ENCODE results near the gene NADK. TPM values are rescaled to one million over a fixed set of nuclear protein-coding genes. Genes with fewer than 3 reads are reported as not detected.

NADK gene
- 45.5 TPM for polyA plus RNA-seq (2013, experiment 1 of 2)
- 43.7 TPM for polyA plus RNA-seq (2013, experiment 2 of 2)

- H3K9ac ChIP-seq (ENCODE audit: low read depth, low read length, poor library complexity): peak within 1 kb of the TSS; percentile 93
- H3K4me3 ChIP-seq (ENCODE audit: low read length in 2 of 2): peak within 1 kb of the TSS; percentile 96 to 98
- peak within 1 kb of the TSS; percentile 96 for H3K18ac ChIP-seq (ENCODE audit: low read length)
- H3K27ac ChIP-seq (replicated peaks; ENCODE audit: low read length): no peak within 1 kb of the TSS
- H3K9me3 ChIP-seq (replicated peaks in 1 of 2; ENCODE audit: control insufficient read depth in 2 of 2, insufficient read depth in 1 of 2, low read depth in 1 of 2, low read length in 2 of 2): no peaks in the 10 kb centered on the region
- peaks cover 0 to 3% of the 10 kb centered on the region in 2 donors for H3K36me3 ChIP-seq (replicated peaks in 1 of 2; ENCODE audit: control insufficient read depth in 2 of 2, insufficient read depth in 2 of 2, low read length in 2 of 2)
- DNase-seq (ENCODE audit: low spot score): peak; percentile 63
- H3K4me1 ChIP-seq (ENCODE audit: control insufficient read depth in 2 of 2, insufficient read depth in 1 of 2, low read depth in 1 of 2, low read length in 2 of 2): peaks cover 23% of the 10 kb centered on the region in 2 donors
- H3K27me3 ChIP-seq (ENCODE audit: control insufficient read depth in 3 of 3, insufficient read depth in 3 of 3, low read depth in 1 of 3, low read length in 3 of 3): peaks cover 0 to 10% (median 0%) of the 10 kb centered on the region in 3 experiments
- H3K14ac ChIP-seq (ENCODE audit: low read length): peak within 1 kb of the TSS; percentile 91
- peak within 1 kb of the TSS; percentile 50 for H3K23ac ChIP-seq (ENCODE audit: low read depth, low read length, poor library complexity)
- peak within 1 kb of the TSS; percentile 88 for H2AFZ ChIP-seq (ENCODE audit: low read length)
- H4K91ac ChIP-seq (ENCODE audit: low read depth, low read length, poor library complexity): no peak within 1 kb of the TSS
- H4K8ac ChIP-seq (ENCODE audit: low read depth, low read length): peak within 1 kb of the TSS; percentile 31
- peak within 1 kb of the TSS; percentile 91 for H3K4me2 ChIP-seq (ENCODE audit: insufficient read depth, low read length, poor library complexity, severe bottlenecking)
- H2AK5ac ChIP-seq (ENCODE audit: low read depth, low read length): peak within 1 kb of the TSS; percentile 93
- H2BK120ac ChIP-seq (ENCODE audit: low read depth, low read length): no peak within 1 kb of the TSS
- H3K4ac ChIP-seq (ENCODE audit: low read length): no peak within 1 kb of the TSS
- H3K79me1 ChIP-seq (ENCODE audit: low read depth, low read length): peaks cover 9% of the 10 kb centered on the region
- no peak within 1 kb of the TSS for H2BK12ac ChIP-seq (ENCODE audit: low read length)
- peak within 1 kb of the TSS; percentile 98 for H2BK15ac ChIP-seq (ENCODE audit: low read length)
- WGBS, 2 donors (ENCODE audit: extremely low coverage in 2 of 2, insufficient read length in 2 of 2, insufficient replicate concordance in 1 of 2): no CpG with 5 or more reads among the region's 99 CpGs
- peak within 1 kb of the TSS; percentile 27 for H2BK5ac ChIP-seq (ENCODE audit: low read length)
These were observed at the start of gene NADK for GRCh38 chr1:1777950-1778662. TSS of gene NADK (minus strand) at chr1:1778470. CDS start at chr1:1765406, 13,064 bp downstream.

- no peak overlapping the region for H3K27ac ChIP-seq (replicated peaks; ENCODE audit: low read length)
- H3K23ac ChIP-seq (ENCODE audit: low read depth, low read length, poor library complexity): no peak overlapping the region
- no peak overlapping the region for H2AK5ac ChIP-seq (ENCODE audit: low read depth, low read length)
- no peak overlapping the region for H2AFZ ChIP-seq (ENCODE audit: low read length)
- H3K9ac ChIP-seq (ENCODE audit: low read depth, low read length, poor library complexity): no peak overlapping the region
- no peaks in the 10 kb centered on the region for H3K27me3 ChIP-seq (ENCODE audit: control insufficient read depth in 3 of 3, insufficient read depth in 3 of 3, low read depth in 1 of 3, low read length in 3 of 3)
- H3K36me3 ChIP-seq (replicated peaks in 1 of 2; ENCODE audit: control insufficient read depth in 2 of 2, insufficient read depth in 2 of 2, low read length in 2 of 2): peaks cover 9 to 87% of the 10 kb centered on the region in 2 donors
- DNase-seq (ENCODE audit: low spot score): no peak
- no peak overlapping the region for H3K4me2 ChIP-seq (ENCODE audit: insufficient read depth, low read length, poor library complexity, severe bottlenecking)
- H4K91ac ChIP-seq (ENCODE audit: low read depth, low read length, poor library complexity): no peak overlapping the region
- H3K4ac ChIP-seq (ENCODE audit: low read length): no peak overlapping the region
- no peak overlapping the region for H2BK5ac ChIP-seq (ENCODE audit: low read length)
- no CpG with 5 or more reads among the region's 14 CpGs for WGBS, 2 donors (ENCODE audit: extremely low coverage in 2 of 2, insufficient read length in 2 of 2, insufficient replicate concordance in 1 of 2)
- no peak overlapping the region for H4K8ac ChIP-seq (ENCODE audit: low read depth, low read length)
- peaks cover 5% of the 10 kb centered on the region for H3K79me1 ChIP-seq (ENCODE audit: low read depth, low read length)
- no peak overlapping the region for H2BK15ac ChIP-seq (ENCODE audit: low read length)
- no peak overlapping the region for H3K18ac ChIP-seq (ENCODE audit: low read length)
- H3K9me3 ChIP-seq (replicated peaks in 1 of 2; ENCODE audit: control insufficient read depth in 2 of 2, insufficient read depth in 1 of 2, low read depth in 1 of 2, low read length in 2 of 2): peaks cover 0 to 2% of the 10 kb centered on the region in 2 donors
- H2BK12ac ChIP-seq (ENCODE audit: low read length): no peak overlapping the region
- H3K4me3 ChIP-seq (ENCODE audit: low read length in 2 of 2): no peak overlapping the region
- no peak overlapping the region for H3K14ac ChIP-seq (ENCODE audit: low read length)
- no peak overlapping the region for H2BK120ac ChIP-seq (ENCODE audit: low read depth, low read length)
- peaks cover 2 to 7% of the 10 kb centered on the region in 2 donors for H3K4me1 ChIP-seq (ENCODE audit: control insufficient read depth in 2 of 2, insufficient read depth in 1 of 2, low read depth in 1 of 2, low read length in 2 of 2)
These were observed 49.0 kb upstream of the NADK start for GRCh38 chr1:1827089-1827848.

- no peak overlapping the region for H2BK120ac ChIP-seq (ENCODE audit: low read depth, low read length)
- H3K14ac ChIP-seq (ENCODE audit: low read length): no peak overlapping the region
- H2BK5ac ChIP-seq (ENCODE audit: low read length): no peak overlapping the region
- H3K4me1 ChIP-seq (ENCODE audit: control insufficient read depth in 2 of 2, insufficient read depth in 1 of 2, low read depth in 1 of 2, low read length in 2 of 2): peaks cover 2 to 7% of the 10 kb centered on the region in 2 donors
- H4K8ac ChIP-seq (ENCODE audit: low read depth, low read length): no peak overlapping the region
- H3K4me2 ChIP-seq (ENCODE audit: insufficient read depth, low read length, poor library complexity, severe bottlenecking): no peak overlapping the region
- H2AFZ ChIP-seq (ENCODE audit: low read length): no peak overlapping the region
- H3K9ac ChIP-seq (ENCODE audit: low read depth, low read length, poor library complexity): no peak overlapping the region
- WGBS, 2 donors (ENCODE audit: extremely low coverage in 2 of 2, insufficient read length in 2 of 2, insufficient replicate concordance in 1 of 2): no CpG with 5 or more reads among the region's 9 CpGs
- no peak overlapping the region for H3K23ac ChIP-seq (ENCODE audit: low read depth, low read length, poor library complexity)
- no peaks in the 10 kb centered on the region for H3K27me3 ChIP-seq (ENCODE audit: control insufficient read depth in 3 of 3, insufficient read depth in 3 of 3, low read depth in 1 of 3, low read length in 3 of 3)
- H2BK15ac ChIP-seq (ENCODE audit: low read length): no peak overlapping the region
- H3K36me3 ChIP-seq (replicated peaks in 1 of 2; ENCODE audit: control insufficient read depth in 2 of 2, insufficient read depth in 2 of 2, low read length in 2 of 2): peaks cover 9 to 87% of the 10 kb centered on the region in 2 donors
- no peak overlapping the region for H3K4me3 ChIP-seq (ENCODE audit: low read length in 2 of 2)
- no peak overlapping the region for H4K91ac ChIP-seq (ENCODE audit: low read depth, low read length, poor library complexity)
- DNase-seq (ENCODE audit: low spot score): no peak
- H2BK12ac ChIP-seq (ENCODE audit: low read length): no peak overlapping the region
- H3K27ac ChIP-seq (replicated peaks; ENCODE audit: low read length): no peak overlapping the region
- no peak overlapping the region for H2AK5ac ChIP-seq (ENCODE audit: low read depth, low read length)
- no peak overlapping the region for H3K18ac ChIP-seq (ENCODE audit: low read length)
- no peak overlapping the region for H3K4ac ChIP-seq (ENCODE audit: low read length)
- peaks cover 5% of the 10 kb centered on the region for H3K79me1 ChIP-seq (ENCODE audit: low read depth, low read length)
- H3K9me3 ChIP-seq (replicated peaks in 1 of 2; ENCODE audit: control insufficient read depth in 2 of 2, insufficient read depth in 1 of 2, low read depth in 1 of 2, low read length in 2 of 2): peaks cover 0 to 2% of the 10 kb centered on the region in 2 donors
These were observed 48.3 kb upstream of the NADK start for GRCh38 chr1:1826356-1827088.

All from neuronal stem cell (in vitro differentiated cells).